HEK293 (cell line): ENCODE results near the gene CLIC4.

Experiments used
- CTCF ChIA-PET: fragments of 350-600 bp; formaldehyde crosslinking; extraction: SDS; loops from one replicate; lab custom pipeline; 2021; ENCODE audit warnings: antibody characterized with exemption; lab: Yijun Ruan, JAX
- POLR2A ChIA-PET: fragments of 300-600 bp; formaldehyde crosslinking; extraction: SDS; loops from one replicate; lab custom pipeline; 2020; ENCODE audit warnings: antibody characterized with exemption, inconsistent platforms; lab: Yijun Ruan, JAX
- H3K27ac ChIP-seq: fragments of 200-500 bp; sonication (Bioruptor generic); 2 replicates; pipeline ENCODE4 v1.5.1; 2014; ENCODE audit warnings: low read depth, low read length, control low read depth, inconsistent platforms; ENCODE audit errors: extremely low read depth
- H3K36me3 ChIP-seq, 2 experiments: fragments of 200-500 bp in 1 of 2; sonication (Bioruptor generic) in 1 of 2; 1 replicate in 1 of 2; 2 replicates in 1 of 2; pipeline ENCODE4 v1.5.1; 2014 to 2017; ENCODE audit warnings: inconsistent platforms in 2 of 2, low read length in 2 of 2; ENCODE audit not compliant: control insufficient read depth in 2 of 2, insufficient read depth in 1 of 2
- H3K4me1 ChIP-seq: fragments of 200-500 bp; sonication (Bioruptor generic); 2 replicates; pipeline ENCODE4 v1.5.1; 2014; ENCODE audit warnings: mild to moderate bottlenecking, low read length, inconsistent platforms; ENCODE audit not compliant: control insufficient read depth, insufficient read depth
- H3K4me3 ChIP-seq: 2 replicates; pipeline ENCODE4 v1.5.1; 2011; ENCODE audit warnings: low read depth, mild to moderate bottlenecking, control low read depth, low read length, moderate library complexity
- H3K9me3 ChIP-seq: fragments of 200-500 bp; sonication (Bioruptor generic); 2 replicates; pipeline ENCODE4 v1.5.1; 2014; ENCODE audit warnings: low read depth, low read length, inconsistent platforms; ENCODE audit not compliant: control insufficient read depth, insufficient read depth
- FEZF1 ChIP-seq: fragments of 450-650 bp; formaldehyde crosslinking; IDR thresholded peaks from 2 replicates; pipeline ENCODE4 v1.5.1; 2016; ENCODE audit warnings: missing biosample characterization, missing genetic modification characterization
- MEIS1 ChIP-seq: sonication (generic); formaldehyde crosslinking; IDR thresholded peaks from 2 replicates; pipeline ENCODE4 v1.8.1; 2022; ENCODE audit warnings: missing genetic modification reagents, mild to moderate bottlenecking, borderline replicate concordance
- TSHZ1 ChIP-seq: fragments of 450-650 bp; formaldehyde crosslinking; IDR thresholded peaks from 2 replicates; pipeline ENCODE4 v1.5.1; 2016; ENCODE audit warnings: missing biosample characterization, missing genetic modification characterization, borderline replicate concordance
- ZBTB10 ChIP-seq: fragments of 450-650 bp; formaldehyde crosslinking; IDR thresholded peaks from 2 replicates; pipeline ENCODE4 v1.5.1; 2016; ENCODE audit warnings: missing biosample characterization, missing genetic modification characterization
- ZBTB17 ChIP-seq: fragments of 450-650 bp; formaldehyde crosslinking; IDR thresholded peaks from 2 replicates; pipeline ENCODE4 v1.5.1; 2016; ENCODE audit warnings: missing biosample characterization, missing genetic modification characterization
- ZBTB8A ChIP-seq: fragments of 450-650 bp; formaldehyde crosslinking; IDR thresholded peaks from 2 replicates; pipeline ENCODE4 v1.5.1; 2016; ENCODE audit warnings: missing biosample characterization, missing genetic modification characterization
- ZFHX2 ChIP-seq: fragments of 450-650 bp; formaldehyde crosslinking; conservative IDR thresholded peaks from 2 replicates; pipeline ENCODE4 v1.5.1; 2016; ENCODE audit warnings: missing biosample characterization, missing genetic modification characterization
- ZFP69B ChIP-seq: fragments of 450-650 bp; formaldehyde crosslinking; IDR thresholded peaks from 2 replicates; pipeline ENCODE4 v1.5.1; 2016; ENCODE audit warnings: missing biosample characterization, missing genetic modification characterization
- ZNF112 ChIP-seq: fragments of 450-650 bp; formaldehyde crosslinking; IDR thresholded peaks from 2 replicates; pipeline ENCODE4 v1.5.0; 2017; ENCODE audit warnings: missing biosample characterization, missing genetic modification characterization
- ZNF148 ChIP-seq: fragments of 450-650 bp; formaldehyde crosslinking; IDR thresholded peaks from 2 replicates; pipeline ENCODE4 v1.5.0; 2017; ENCODE audit warnings: missing biosample characterization, missing genetic modification characterization, borderline replicate concordance
- ZNF24 ChIP-seq: fragments of 450-650 bp; formaldehyde crosslinking; IDR thresholded peaks from 2 replicates; pipeline ENCODE4 v1.5.1; 2016; ENCODE audit warnings: missing biosample characterization, missing genetic modification characterization
- ZNF311 ChIP-seq: fragments of 450-650 bp; formaldehyde crosslinking; IDR thresholded peaks from 2 replicates; pipeline ENCODE4 v1.5.1; 2017; ENCODE audit warnings: missing biosample characterization, missing genetic modification characterization, borderline replicate concordance
- ZNF514 ChIP-seq: fragments of 450-650 bp; formaldehyde crosslinking; IDR thresholded peaks from 2 replicates; pipeline ENCODE4 v1.5.1; 2016; ENCODE audit warnings: missing biosample characterization, missing genetic modification characterization
- ZNF645 ChIP-seq: fragments of 450-650 bp; formaldehyde crosslinking; IDR thresholded peaks from 2 replicates; pipeline ENCODE4; 2016; ENCODE audit warnings: missing biosample characterization, missing genetic modification characterization
- ZNF670 ChIP-seq: fragments of 450-650 bp; formaldehyde crosslinking; IDR thresholded peaks from 2 replicates; pipeline ENCODE4 v1.5.1; 2016; ENCODE audit warnings: missing biosample characterization, missing genetic modification characterization, low read depth
- ZNF792 ChIP-seq: fragments of 450-650 bp; formaldehyde crosslinking; IDR thresholded peaks from 2 replicates; pipeline ENCODE4 v1.5.1; 2016; ENCODE audit warnings: missing biosample characterization, missing genetic modification characterization
- ZSCAN16 ChIP-seq: fragments of 450-650 bp; formaldehyde crosslinking; IDR thresholded peaks from 2 replicates; pipeline ENCODE4 v1.5.1; 2016; ENCODE audit warnings: missing biosample characterization, missing genetic modification characterization
- ZSCAN23 ChIP-seq: fragments of 450-650 bp; formaldehyde crosslinking; IDR thresholded peaks from 2 replicates; pipeline ENCODE4 v1.5.1; 2016; ENCODE audit warnings: missing biosample characterization, missing genetic modification characterization
- TF ChIP-seq, protein P1 (sequence below): fragments of 450-650 bp; IDR thresholded peaks from 2 replicates; pipeline ENCODE4 v1.5.1; 2018; ENCODE audit warnings: missing biosample characterization, missing genetic modification characterization

CLIC4 gene

GRCh38 chr1:24872061-24872850, 127.0 kb downstream of the CLIC4 start:
- H3K4me1 ChIP-seq = no peaks in the 10 kb centered on the region
- TF ChIP-seq ZNF514 (tag by site-specific recombination) (no peak), ZFP69B (no peak), ZSCAN16 (no peak), ZNF792 (tag by site-specific recombination) (no peak), MEIS1 (CRISPR knock-in tag) (no peak), ZNF670 (tag by site-specific recombination) (no peak), ZNF645 (tag by site-specific recombination) (no peak), ZBTB8A (tag by site-specific recombination) (no peak), FEZF1 (tag by site-specific recombination) (no peak), ZFHX2 (tag by site-specific recombination) (no peak), TSHZ1 (no peak), ZNF148 (tag by site-specific recombination) (no peak), ZBTB10 (tag by site-specific recombination) (no peak), ZBTB17 (no peak), ZNF24 (no peak), ZNF112 (tag by site-specific recombination) (no peak), ZNF311 (tag by site-specific recombination) (no peak), ZSCAN23 (no peak)
- TF ChIP-seq, protein P1, sequence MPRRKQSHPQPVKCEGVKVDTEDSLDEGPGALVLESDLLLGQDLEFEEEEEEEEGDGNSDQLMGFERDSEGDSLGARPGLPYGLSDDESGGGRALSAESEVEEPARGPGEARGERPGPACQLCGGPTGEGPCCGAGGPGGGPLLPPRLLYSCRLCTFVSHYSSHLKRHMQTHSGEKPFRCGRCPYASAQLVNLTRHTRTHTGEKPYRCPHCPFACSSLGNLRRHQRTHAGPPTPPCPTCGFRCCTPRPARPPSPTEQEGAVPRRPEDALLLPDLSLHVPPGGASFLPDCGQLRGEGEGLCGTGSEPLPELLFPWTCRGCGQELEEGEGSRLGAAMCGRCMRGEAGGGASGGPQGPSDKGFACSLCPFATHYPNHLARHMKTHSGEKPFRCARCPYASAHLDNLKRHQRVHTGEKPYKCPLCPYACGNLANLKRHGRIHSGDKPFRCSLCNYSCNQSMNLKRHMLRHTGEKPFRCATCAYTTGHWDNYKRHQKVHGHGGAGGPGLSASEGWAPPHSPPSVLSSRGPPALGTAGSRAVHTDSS (tag by site-specific recombination) = no peak
- TF ChIP-seq, all 188 proteins: peak for 0
- Histone ChIP-seq H3K36me3 (no peaks in the 10 kb centered on the region), H3K9me3 (no peaks in the 10 kb centered on the region), H3K4me3 (no peak overlapping the region), H3K27ac (no peak overlapping the region)
- POLR2A ChIA-PET = no interaction called here
- CTCF ChIA-PET = no interaction called here
